AG09309 (cell line): Measurements from ENCODE around the gene GBX1.

Source experiments
- DNase-seq: peaks from one replicate; pipeline ENCODE4 v3.0.0-alpha.2; 2010; ENCODE audit warnings: low read depth
- H3K4me3 ChIP-seq: 2 replicates; pipeline ENCODE4 v1.5.1; 2011; ENCODE audit warnings: mild to moderate bottlenecking, low read depth, low read length, moderate library complexity; ENCODE audit not compliant: control insufficient read depth
- CTCF ChIP-seq: IDR thresholded peaks from 2 replicates; pipeline ENCODE4 v1.5.1; 2011; ENCODE audit warnings: mild to moderate bottlenecking, low read depth, low read length, inconsistent platforms; ENCODE audit not compliant: insufficient read depth, control insufficient read depth; ENCODE audit errors: missing control alignments

Gene GBX1

GRCh38 chr7:151100921-151101320 is 66.6 kb downstream of the GBX1 start:
- H3K4me3 ChIP-seq, result no peak overlapping the region
- no peak for TF ChIP-seq CTCF
- DNase-seq, result no peak

GRCh38 chr7:151099486-151100211 is 67.8 kb downstream of the GBX1 start:
- TF ChIP-seq CTCF, result no peak
- no peak for DNase-seq
- no peak overlapping the region for H3K4me3 ChIP-seq
